Measurements from ENCODE around the gene ADARB1.
A peak's percentile ranks its signal among the peaks of the same experiment; 100 is the strongest.
"Not testable (repeated sequence)": the region's sequence is repeated elsewhere in the genome, so short reads cannot be mapped to it uniquely, and the experiment has no call there.

ADARB1 gene

DNA sequence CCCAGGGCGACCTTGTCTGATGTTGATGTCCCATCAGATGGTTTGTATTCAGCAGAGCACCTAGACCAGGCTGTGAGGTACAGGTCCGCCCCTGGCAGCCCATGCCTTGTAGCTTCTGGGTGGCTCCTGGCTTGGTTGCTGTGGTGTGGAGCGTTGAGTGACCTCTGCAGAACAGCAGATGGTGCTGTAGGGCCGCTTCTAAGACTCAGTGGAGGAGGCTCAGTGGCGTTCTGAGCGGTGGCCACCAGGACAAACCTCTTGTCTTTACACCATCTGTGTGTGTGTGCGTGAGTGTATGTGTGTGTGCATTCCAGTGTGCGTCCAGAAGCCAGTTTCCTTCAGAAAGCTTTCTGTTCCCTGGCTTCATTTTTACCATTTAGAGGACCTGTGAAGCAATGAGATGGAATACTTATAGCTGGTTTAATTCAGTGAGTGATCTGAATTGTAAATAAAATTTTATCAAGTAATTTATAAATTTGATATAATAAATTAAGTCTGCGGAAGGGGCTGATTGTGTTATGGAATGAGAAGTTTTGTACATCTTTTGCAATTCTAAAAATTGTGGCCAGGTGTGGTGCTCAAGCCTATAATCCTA is 66.1 kb downstream of the ADARB1 start:
- no peaks in the 10 kb centered on the region for H3K27me3 ChIP-seq
- H3K9me3 ChIP-seq, result no peaks in the 10 kb centered on the region
- H3K4me3 ChIP-seq (ENCODE audit: low read depth, low read length), result no peak overlapping the region
- peak; percentile 98 for TF ChIP-seq CTCF (IDR thresholded peaks at IDR 0.05; ENCODE audit: low read depth, low read length)
- H3K36me3 ChIP-seq, result no peaks in the 10 kb centered on the region
- peaks cover 10% of the 10 kb centered on the region; the same call in 1 of the 2 replicates for H3K4me1 ChIP-seq
- peak; percentile 90 for DNase-seq

DNA sequence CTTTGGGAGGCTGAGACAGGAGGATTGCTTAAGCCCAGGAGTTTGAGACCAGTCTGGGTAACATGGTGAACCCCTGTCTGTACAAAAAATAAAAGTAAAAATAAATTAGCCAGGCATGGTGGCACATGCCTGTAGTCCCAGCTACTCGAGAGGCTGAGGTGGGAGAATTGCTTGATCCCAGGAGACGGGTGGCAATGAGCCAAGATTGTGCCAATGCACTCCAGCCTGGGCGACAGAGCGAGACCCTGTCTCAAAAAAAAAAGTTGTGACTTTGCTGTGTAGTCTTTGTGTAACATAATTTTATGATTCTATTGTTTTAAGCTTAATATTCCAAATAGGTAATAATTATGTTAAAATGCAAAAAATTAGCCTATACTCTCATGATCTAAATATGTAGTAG is 66.6 kb downstream of the ADARB1 start:
- DNase-seq; H3K9me3 ChIP-seq; H3K36me3 ChIP-seq; H3K4me3 ChIP-seq (ENCODE audit: low read depth, low read length); H3K27me3 ChIP-seq: not testable (repeated sequence)
- H3K4me1 ChIP-seq, result peaks cover 10% of the 10 kb centered on the region; the same call in 1 of the 2 replicates

GRCh38 chr21:45141507-45141906 is 67.1 kb downstream of the ADARB1 start:
- no peaks in the 10 kb centered on the region for H3K27me3 ChIP-seq
- no peak overlapping the region for H3K4me3 ChIP-seq (ENCODE audit: low read depth, low read length)
- H3K4me1 ChIP-seq, result peaks cover 10% of the 10 kb centered on the region; the same call in 1 of the 2 replicates
- no peaks in the 10 kb centered on the region for H3K36me3 ChIP-seq
- TF ChIP-seq CTCF (IDR thresholded peaks at IDR 0.05; ENCODE audit: low read depth, low read length), result no peak
- no peak for DNase-seq
- no peaks in the 10 kb centered on the region for H3K9me3 ChIP-seq

- peak; percentile 61 for DNase-seq
- TF ChIP-seq CTCF (IDR thresholded peaks at IDR 0.05; ENCODE audit: low read depth, low read length), result no peak
- Histone ChIP-seq H3K9me3 (no peaks in the 10 kb centered on the region), H3K36me3 (no peaks in the 10 kb centered on the region), H3K4me1 (peaks cover 12% of the 10 kb centered on the region), H3K4me3 (ENCODE audit: low read depth, low read length) (no peak overlapping the region), H3K27me3 (no peaks in the 10 kb centered on the region)
Observed at GRCh38 chr21:45142469-45143308, 68.3 kb downstream of the ADARB1 start.

DNA sequence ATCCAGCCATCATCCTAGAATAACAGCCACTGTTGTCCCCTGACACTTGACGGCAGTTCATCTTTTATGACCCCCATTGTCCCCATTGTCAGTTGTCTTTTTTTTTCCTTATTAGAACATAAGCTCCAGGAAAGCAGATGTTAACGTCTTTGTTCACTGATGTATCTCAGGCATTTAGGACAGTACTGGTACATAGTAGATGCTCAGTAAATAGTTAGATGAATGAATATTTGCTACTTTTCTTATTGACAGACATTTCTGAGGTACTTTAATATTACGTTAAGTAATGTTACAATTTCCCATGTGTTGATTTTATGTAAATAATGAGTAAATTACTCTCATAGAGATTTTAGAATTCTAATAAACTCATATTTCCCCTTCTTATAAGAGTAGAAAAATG is 69.5 kb downstream of the ADARB1 start:
- H3K27me3 ChIP-seq, result no peaks in the 10 kb centered on the region

GRCh38 chr21:45145146-45145545 is 70.8 kb downstream of the ADARB1 start:
- peaks cover 12% of the 10 kb centered on the region for H3K4me1 ChIP-seq
- no peaks in the 10 kb centered on the region for H3K27me3 ChIP-seq
- no peaks in the 10 kb centered on the region for H3K9me3 ChIP-seq
- no peak for DNase-seq
- H3K36me3 ChIP-seq, result no peaks in the 10 kb centered on the region
- no peak for TF ChIP-seq CTCF (IDR thresholded peaks at IDR 0.05; ENCODE audit: low read depth, low read length)
- no peak overlapping the region for H3K4me3 ChIP-seq (ENCODE audit: low read depth, low read length)

More for the DNA sequence above, 69.5 kb downstream of the ADARB1 start:
- no peak for DNase-seq
- no peaks in the 10 kb centered on the region for H3K9me3 ChIP-seq
- H3K4me3 ChIP-seq (ENCODE audit: low read depth, low read length), result no peak overlapping the region
- TF ChIP-seq CTCF (IDR thresholded peaks at IDR 0.05; ENCODE audit: low read depth, low read length), result no peak
- no peaks in the 10 kb centered on the region for H3K36me3 ChIP-seq
- peaks cover 12% of the 10 kb centered on the region for H3K4me1 ChIP-seq

DNA sequence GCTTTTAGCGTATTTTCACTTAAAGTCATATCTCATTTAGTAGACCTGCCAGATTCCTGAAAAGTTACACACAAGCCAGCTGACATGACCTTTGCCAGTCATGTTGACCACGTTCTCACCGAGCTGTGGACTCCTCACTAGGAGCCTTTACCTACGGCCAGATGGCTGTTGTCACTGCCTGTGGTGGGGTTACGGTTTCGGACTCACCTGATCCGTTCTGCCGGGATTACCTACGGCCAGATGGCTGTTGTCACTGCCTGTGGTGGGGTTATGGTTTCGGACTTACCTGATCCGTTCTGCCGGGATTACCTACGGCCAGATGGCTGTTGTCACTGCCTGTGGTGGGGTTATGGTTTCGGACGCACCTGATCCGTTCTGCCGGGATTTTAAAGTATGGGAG is 71.5 kb downstream of the ADARB1 start:
- H3K9me3 ChIP-seq; H3K27me3 ChIP-seq; H3K36me3 ChIP-seq; H3K4me3 ChIP-seq (ENCODE audit: low read depth, low read length); DNase-seq: not testable (repeated sequence)
- H3K4me1 ChIP-seq, result peaks cover 12% of the 10 kb centered on the region

All from BE2C (cell line).